DMS114 treated with DMSO at 0.1 percent for 48 hours (cell line): ENCODE measurements around the gene GNB5.

Source experiments
- DNase-seq: peaks from one replicate; lab custom pipeline; 2025; ENCODE audit not compliant: unreplicated experiment; lab: John Stamatoyannopoulos, UW

GNB5 gene

GRCh38 chr15:52146261-52146660 is 44.9 kb downstream of the GNB5 start:
- DNase-seq: no peak

DNA sequence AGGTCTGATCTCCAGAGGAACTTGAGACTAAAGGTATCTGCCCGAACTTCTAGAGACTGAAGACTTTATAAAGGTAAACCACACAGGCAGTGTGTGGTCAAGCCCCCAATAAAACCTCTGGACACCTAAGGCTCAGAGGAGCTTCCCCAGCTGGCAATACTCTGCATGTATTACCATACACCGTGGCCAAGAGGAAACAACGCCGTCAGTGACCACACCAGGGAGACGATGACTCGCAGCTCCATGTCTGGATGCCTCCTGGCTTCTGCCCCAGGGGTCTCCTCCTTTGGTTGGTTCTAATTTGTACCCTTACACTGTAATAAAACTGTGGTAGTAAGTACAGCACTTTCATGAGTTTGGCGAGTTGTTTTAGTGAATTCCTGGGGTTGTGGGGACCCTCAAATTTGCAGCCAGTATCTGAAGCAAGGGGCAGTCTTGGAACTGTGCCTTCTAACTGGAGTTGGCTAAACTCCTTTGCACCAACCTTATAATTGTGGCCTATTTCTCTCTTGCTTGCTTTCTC is 46.5 kb downstream of the GNB5 start:
- no peak for DNase-seq

DNA sequence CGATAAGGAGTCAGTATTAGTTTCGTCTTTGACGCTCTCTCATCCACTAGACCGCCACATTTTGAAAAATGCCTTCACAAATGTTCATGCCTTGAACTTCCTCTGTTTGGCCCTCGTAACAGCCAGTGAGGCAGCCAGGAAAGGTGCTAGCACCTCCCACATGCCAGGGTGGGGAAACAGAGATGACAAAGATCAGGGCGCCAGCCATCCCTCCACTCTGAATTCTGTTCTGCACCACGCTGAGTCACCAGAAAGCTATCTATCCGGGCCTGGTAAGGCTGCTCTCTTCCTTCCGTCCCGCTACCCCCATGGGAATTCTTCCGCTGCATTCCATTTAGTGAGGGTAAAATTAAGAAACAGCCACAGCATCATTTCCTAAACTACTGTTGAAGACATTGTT is 47.3 kb downstream of the GNB5 start:
- DNase-seq: no peak

GRCh38 chr15:52140646-52141045 is 50.5 kb downstream of the GNB5 start:
- DNase-seq: no peak

DNA sequence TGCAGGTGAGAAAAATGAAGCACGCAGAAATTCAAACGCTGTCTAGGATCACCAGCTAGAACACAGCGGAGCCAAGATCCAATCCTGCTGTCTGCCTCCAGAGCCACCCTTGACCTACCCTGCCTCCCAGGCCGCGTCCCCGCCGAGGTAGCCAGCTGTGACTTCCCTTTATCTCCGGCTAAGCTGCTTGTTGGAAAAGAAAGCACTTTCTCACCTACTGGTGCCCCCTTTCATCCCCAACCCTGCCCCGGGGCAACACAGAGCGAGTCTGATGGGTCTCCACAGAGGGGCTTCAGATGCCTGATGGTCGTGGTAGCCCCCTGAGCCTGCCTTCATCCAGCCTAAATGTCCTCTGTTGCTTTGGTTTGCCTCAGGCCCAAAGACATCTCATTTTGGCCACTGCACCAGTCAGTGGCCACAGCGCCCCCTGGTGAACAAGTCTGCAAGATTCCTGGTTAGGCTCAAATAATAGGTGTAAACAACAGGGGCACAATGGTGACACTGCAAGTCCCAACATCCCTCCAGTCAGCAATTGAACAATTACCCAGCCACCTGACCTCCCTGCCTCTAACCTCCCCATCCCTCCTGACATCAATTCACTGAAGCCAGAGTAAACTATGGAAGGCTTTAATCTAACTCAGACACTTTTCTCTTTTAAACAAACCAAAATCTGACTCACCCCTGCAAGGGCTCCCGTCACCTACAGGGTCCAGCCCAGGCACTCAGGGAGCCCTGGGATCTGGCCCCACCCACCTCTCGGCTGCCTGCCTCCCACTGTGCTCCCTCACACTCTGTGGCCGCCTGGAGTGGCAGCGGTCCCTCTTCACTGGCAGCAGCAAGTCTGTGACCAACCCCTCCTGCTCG is 51.4 kb downstream of the GNB5 start:
- DNase-seq: no peak

GRCh38 chr15:52137432-52138357 is 53.5 kb downstream of the GNB5 start:
- no peak for DNase-seq

- no peak for DNase-seq
These were observed 54.7 kb downstream of the GNB5 start for GRCh38 chr15:52136442-52136980.

GRCh38 chr15:52134502-52135144 is 56.6 kb downstream of the GNB5 start:
- DNase-seq: no peak

GRCh38 chr15:52133510-52134220 is 57.5 kb downstream of the GNB5 start:
- no peak for DNase-seq

- no peak for DNase-seq
These were observed 59.1 kb downstream of the GNB5 start for GRCh38 chr15:52132066-52132465.

GRCh38 chr15:52128568-52128967 is 62.6 kb downstream of the GNB5 start:
- no peak for DNase-seq

GRCh38 chr15:52124270-52124880 is 66.8 kb downstream of the GNB5 start:
- no peak for DNase-seq

GRCh38 chr15:52121896-52122295 is 69.3 kb downstream of the GNB5 start:
- DNase-seq: no peak

- no peak for DNase-seq
These were observed 70.2 kb downstream of the GNB5 start for GRCh38 chr15:52121006-52121405.

DNA sequence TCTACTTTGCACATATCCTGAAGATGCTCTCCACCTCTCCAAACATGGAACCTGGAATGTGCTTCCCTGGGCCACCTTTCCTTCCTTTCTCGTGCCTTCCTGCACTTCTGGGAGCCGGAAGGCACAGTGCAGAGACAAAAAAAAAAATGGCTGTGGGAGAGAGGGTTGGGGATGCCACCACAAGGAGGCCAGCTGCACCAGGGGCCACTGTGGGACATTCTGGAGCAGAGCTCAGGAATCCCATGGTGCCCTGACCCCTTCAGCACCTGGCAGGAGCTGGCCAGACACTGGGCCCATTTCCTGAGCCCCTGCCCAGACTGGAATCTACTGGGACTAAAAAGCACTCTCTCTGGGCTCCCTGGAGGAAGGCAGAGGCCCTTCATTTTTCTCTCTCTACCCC is 70.7 kb downstream of the GNB5 start:
- no peak for DNase-seq

DNA sequence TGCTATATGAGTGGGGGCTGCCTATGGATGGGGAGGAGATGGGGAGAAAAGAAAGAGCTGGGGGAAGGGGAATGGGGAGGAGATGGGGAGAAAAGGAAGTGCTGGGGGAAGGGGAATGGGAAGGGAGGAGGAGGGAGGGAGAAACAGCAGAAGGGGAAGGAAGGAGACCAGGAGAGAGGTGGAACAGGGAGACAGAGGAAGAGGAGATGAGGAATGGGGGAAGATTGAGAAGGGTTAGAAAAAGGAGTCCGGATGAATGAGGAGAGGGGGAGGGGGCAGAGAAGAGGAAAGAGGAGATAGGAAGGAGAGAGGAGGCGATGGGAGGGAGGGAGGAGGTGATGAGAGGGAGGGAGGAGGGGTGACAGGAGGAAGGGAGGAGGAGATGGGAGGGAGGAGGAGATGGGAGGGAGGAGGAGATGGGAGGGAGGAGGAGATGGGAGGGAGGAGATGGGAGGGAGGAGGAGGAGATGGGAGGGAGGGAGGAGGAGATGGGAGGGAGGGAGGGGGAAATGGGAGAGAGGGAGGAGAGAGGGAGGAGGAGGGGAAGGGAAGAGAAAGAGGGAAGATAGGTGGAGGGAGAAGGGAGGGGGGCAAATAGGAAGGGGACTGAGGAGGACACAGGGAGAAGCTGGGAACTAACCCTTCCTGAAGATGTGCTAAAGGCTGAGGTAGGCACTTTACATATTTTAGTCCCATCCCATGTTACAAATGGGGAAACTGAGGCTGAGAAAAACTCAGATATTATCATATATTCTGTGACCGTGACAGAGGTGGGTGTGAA is 72.0 kb downstream of the GNB5 start:
- DNase-seq: no peak

GRCh38 chr15:52117549-52117948 is 73.6 kb downstream of the GNB5 start:
- DNase-seq: no peak

- no peak for DNase-seq
These were observed 75.4 kb downstream of the GNB5 start for GRCh38 chr15:52115598-52116427.
